ENCODE results near the gene ACSL1. TPM values are rescaled to one million over a fixed set of nuclear protein-coding genes. Genes with fewer than 3 reads are reported as not detected.

Gene ACSL1
- total RNA-seq, 2 donors from 2014 or later = 23.3 to 80.4 TPM

GRCh38 chr4:184771416-184771815 lies 54.4 kb downstream of the ACSL1 start:
- H3K27ac ChIP-seq = no peak overlapping the region
- H3K4me1 ChIP-seq = no peaks in the 10 kb centered on the region
- intact Hi-C loops (cut with DNase I) = no loop called here
- no peak overlapping the region for H3K9ac ChIP-seq (ENCODE audit: low read depth in 2 of 2, low read length in 2 of 2)
- no peaks in the 10 kb centered on the region for H3K9me3 ChIP-seq
- no peak for DNase-seq
- H3K4me3 ChIP-seq = no peak overlapping the region
- H3K36me3 ChIP-seq = no peaks in the 10 kb centered on the region
- H3K27me3 ChIP-seq = no peaks in the 10 kb centered on the region
- TF ChIP-seq, protein P1, sequence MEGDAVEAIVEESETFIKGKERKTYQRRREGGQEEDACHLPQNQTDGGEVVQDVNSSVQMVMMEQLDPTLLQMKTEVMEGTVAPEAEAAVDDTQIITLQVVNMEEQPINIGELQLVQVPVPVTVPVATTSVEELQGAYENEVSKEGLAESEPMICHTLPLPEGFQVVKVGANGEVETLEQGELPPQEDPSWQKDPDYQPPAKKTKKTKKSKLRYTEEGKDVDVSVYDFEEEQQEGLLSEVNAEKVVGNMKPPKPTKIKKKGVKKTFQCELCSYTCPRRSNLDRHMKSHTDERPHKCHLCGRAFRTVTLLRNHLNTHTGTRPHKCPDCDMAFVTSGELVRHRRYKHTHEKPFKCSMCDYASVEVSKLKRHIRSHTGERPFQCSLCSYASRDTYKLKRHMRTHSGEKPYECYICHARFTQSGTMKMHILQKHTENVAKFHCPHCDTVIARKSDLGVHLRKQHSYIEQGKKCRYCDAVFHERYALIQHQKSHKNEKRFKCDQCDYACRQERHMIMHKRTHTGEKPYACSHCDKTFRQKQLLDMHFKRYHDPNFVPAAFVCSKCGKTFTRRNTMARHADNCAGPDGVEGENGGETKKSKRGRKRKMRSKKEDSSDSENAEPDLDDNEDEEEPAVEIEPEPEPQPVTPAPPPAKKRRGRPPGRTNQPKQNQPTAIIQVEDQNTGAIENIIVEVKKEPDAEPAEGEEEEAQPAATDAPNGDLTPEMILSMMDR (IDR thresholded peaks at IDR 0.05) = no peak

- DNase-seq = no peak
- Histone ChIP-seq H3K9ac (ENCODE audit: low read depth in 2 of 2, low read length in 2 of 2) (no peak overlapping the region), H3K36me3 (no peaks in the 10 kb centered on the region), H3K27me3 (no peaks in the 10 kb centered on the region), H3K27ac (no peak overlapping the region), H3K4me1 (no peaks in the 10 kb centered on the region), H3K9me3 (no peaks in the 10 kb centered on the region), H3K4me3 (no peak overlapping the region)
- intact Hi-C loops (cut with DNase I) = no loop called here
- TF ChIP-seq, protein P1 (IDR thresholded peaks at IDR 0.05) = no peak
Measured at GRCh38 chr4:184769141-184769765, 56.5 kb downstream of the ACSL1 start.

DNA sequence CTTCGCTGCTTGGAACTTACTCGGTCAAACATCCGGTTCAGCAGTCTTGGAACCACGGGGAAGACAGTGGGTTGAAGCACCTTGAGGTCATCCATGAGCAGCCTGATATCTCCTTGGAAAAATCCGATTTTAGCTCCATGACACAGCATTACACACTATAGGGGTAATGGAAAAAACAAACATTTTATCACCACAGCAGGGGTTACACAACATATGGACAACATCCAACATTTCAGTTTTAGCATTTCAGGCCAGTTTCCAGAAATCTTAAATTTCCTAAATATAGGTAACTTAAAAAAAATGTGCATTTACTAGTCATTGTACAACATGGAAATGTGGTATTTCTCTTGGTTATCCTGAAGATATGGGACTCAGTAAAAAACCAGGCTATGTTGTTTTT lies 57.5 kb downstream of the ACSL1 start:
- intact Hi-C loops (cut with DNase I) = no loop called here
- Histone ChIP-seq H3K36me3 (no peaks in the 10 kb centered on the region), H3K27ac (no peak overlapping the region), H3K9me3 (no peaks in the 10 kb centered on the region), H3K4me3 (no peak overlapping the region), H3K9ac (ENCODE audit: low read depth in 2 of 2, low read length in 2 of 2) (no peak overlapping the region), H3K4me1 (no peaks in the 10 kb centered on the region), H3K27me3 (no peaks in the 10 kb centered on the region)
- TF ChIP-seq, protein P1 (IDR thresholded peaks at IDR 0.05) = no peak
- no peak for DNase-seq

GRCh38 chr4:184766446-184766845 lies 59.3 kb downstream of the ACSL1 start:
- no peaks in the 10 kb centered on the region for H3K9me3 ChIP-seq
- no peaks in the 10 kb centered on the region for H3K4me1 ChIP-seq
- intact Hi-C loops (cut with DNase I) = no loop called here
- no peaks in the 10 kb centered on the region for H3K27me3 ChIP-seq
- no peaks in the 10 kb centered on the region for H3K36me3 ChIP-seq
- no peak for DNase-seq
- no peak overlapping the region for H3K9ac ChIP-seq (ENCODE audit: low read depth in 2 of 2, low read length in 2 of 2)
- H3K4me3 ChIP-seq = no peak overlapping the region
- TF ChIP-seq, protein P1 (IDR thresholded peaks at IDR 0.05) = no peak
- H3K27ac ChIP-seq = no peak overlapping the region

- TF ChIP-seq, protein P1 (IDR thresholded peaks at IDR 0.05) = no peak
- no peak overlapping the region for H3K4me3 ChIP-seq
- no peaks in the 10 kb centered on the region for H3K36me3 ChIP-seq
Measured at GRCh38 chr4:184765473-184766340, 60.1 kb downstream of the ACSL1 start.

More at GRCh38 chr4:184765473-184766340, 60.1 kb downstream of the ACSL1 start:
- Histone ChIP-seq H3K27me3 (no peaks in the 10 kb centered on the region), H3K4me1 (no peaks in the 10 kb centered on the region), H3K9me3 (no peaks in the 10 kb centered on the region), H3K9ac (ENCODE audit: low read depth in 2 of 2, low read length in 2 of 2) (no peak overlapping the region), H3K27ac (no peak overlapping the region)
- DNase-seq = no peak
- intact Hi-C loops (cut with DNase I) = no loop called here
